Activated naive CD4-positive, alpha-beta T cell treated with anti-CD3 and anti-CD28 coated beads for 36 hours (primary cell): ENCODE measurements around the gene GCHFR. TPM values are rescaled to one million over a fixed set of nuclear protein-coding genes. Genes with fewer than 3 reads are reported as not detected.

Experiments
- CTCF ChIA-PET: fragments of 350-600 bp; sonication (Branson Sonifier 250); formaldehyde crosslinking; loops from one replicate; lab custom pipeline; 2021; ENCODE audit warnings: antibody characterized with exemption; lab: Charles Lee
- DNase-seq: peaks from one replicate; pipeline ENCODE4 v3.0.0-alpha.2; 2020
- H3K27ac Mint-ChIP-seq: one replicate; pipeline ENCODE4 v1.8.0; 2021; ENCODE audit warnings: mild to moderate bottlenecking, mixed read lengths
- H3K27me3 Mint-ChIP-seq: one replicate; pipeline ENCODE4 v1.8.0; 2021; ENCODE audit warnings: low read depth, mixed read lengths
- H3K36me3 Mint-ChIP-seq: one replicate; pipeline ENCODE4 v1.8.0; 2021; ENCODE audit warnings: low read depth, mixed read lengths
- H3K4me1 Mint-ChIP-seq: one replicate; pipeline ENCODE4 v1.8.0; 2021; ENCODE audit warnings: low read depth, mixed read lengths
- H3K4me3 Mint-ChIP-seq: one replicate; pipeline ENCODE4 v1.8.0; 2021; ENCODE audit warnings: mild to moderate bottlenecking, moderate library complexity, mixed read lengths
- H3K9me3 Mint-ChIP-seq: one replicate; pipeline ENCODE4 v1.8.0; 2021; ENCODE audit warnings: mixed read lengths
- intact Hi-C: fragments of 100-400 bp; cut with micrococcal nuclease; formaldehyde crosslinking; loops from one replicate; pipeline ENCODE4 v1.15.1; 2023
- total RNA-seq, 2 experiments: library from RNA; stranded (reverse); gene quantifications; one replicate each; pipeline ENCODE4 v1.2.3, GENCODE V29; 2021

Gene GCHFR
- total RNA-seq, 2 experiments from 2014 or later = 28.1 to 32.7 TPM

DNA sequence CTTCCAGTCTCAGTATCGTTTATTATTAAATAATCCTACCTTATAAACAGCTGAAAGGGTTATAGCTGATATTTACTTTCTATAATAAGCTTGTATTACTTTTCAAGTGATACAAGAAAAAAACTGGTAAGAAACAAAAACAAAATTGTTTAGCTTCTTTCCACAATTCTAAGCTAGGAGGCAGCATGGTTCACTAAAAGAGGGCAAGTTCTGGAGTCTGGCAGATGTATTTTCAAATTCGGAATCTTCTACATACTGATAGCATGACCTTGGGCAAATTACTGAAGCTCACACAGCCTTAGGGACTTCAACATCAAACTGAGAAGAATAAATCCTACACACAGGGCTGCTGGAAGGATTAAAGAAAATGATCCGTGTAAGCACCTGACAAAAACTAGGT, 21.3 kb downstream of the GCHFR start:
- intact Hi-C loops = loop anchor here (5.0 kb wide), 1 partner anchor 88 kb away; the partner anchor contains the start of gene RAD51
- Mint-ChIP-seq H3K27ac (no peak overlapping the region), H3K36me3 (peaks cover 3% of the 10 kb centered on the region)

GRCh38 chr15:40785814-40786213, 21.9 kb downstream of the GCHFR start:
- CTCF ChIA-PET = interaction anchor here (0.6 to 2.1 kb wide), 12 partner anchors 9 to 680 kb away, joined by 3 to 7 read pairs (median 4); partner anchors contain the start of genes C15orf62 and GCHFR
- intact Hi-C loops = loop anchor here (2.0 to 5.0 kb wide), 2 partner anchors 89 to 109 kb away; partner anchors contain the start of genes RAD51 and VPS18
- no peak for DNase-seq
- H3K4me1 Mint-ChIP-seq = peaks cover 32% of the 10 kb centered on the region
- H3K27ac Mint-ChIP-seq = no peak overlapping the region
- no peaks in the 10 kb centered on the region for H3K27me3 Mint-ChIP-seq
- no peaks in the 10 kb centered on the region for H3K9me3 Mint-ChIP-seq
- H3K4me3 Mint-ChIP-seq = no peak overlapping the region
- peaks cover 3% of the 10 kb centered on the region for H3K36me3 Mint-ChIP-seq

More for the DNA sequence above, 21.3 kb downstream of the GCHFR start:
- peaks cover 32% of the 10 kb centered on the region for H3K4me1 Mint-ChIP-seq
- CTCF ChIA-PET = interaction anchor here (0.6 to 2.1 kb wide), 10 partner anchors 9 to 681 kb away, joined by 3 to 7 read pairs (median 4); partner anchors contain the start of genes C15orf62 and GCHFR
- no peak for DNase-seq
- no peaks in the 10 kb centered on the region for H3K27me3 Mint-ChIP-seq
- H3K4me3 Mint-ChIP-seq = no peak overlapping the region
- no peaks in the 10 kb centered on the region for H3K9me3 Mint-ChIP-seq

DNA sequence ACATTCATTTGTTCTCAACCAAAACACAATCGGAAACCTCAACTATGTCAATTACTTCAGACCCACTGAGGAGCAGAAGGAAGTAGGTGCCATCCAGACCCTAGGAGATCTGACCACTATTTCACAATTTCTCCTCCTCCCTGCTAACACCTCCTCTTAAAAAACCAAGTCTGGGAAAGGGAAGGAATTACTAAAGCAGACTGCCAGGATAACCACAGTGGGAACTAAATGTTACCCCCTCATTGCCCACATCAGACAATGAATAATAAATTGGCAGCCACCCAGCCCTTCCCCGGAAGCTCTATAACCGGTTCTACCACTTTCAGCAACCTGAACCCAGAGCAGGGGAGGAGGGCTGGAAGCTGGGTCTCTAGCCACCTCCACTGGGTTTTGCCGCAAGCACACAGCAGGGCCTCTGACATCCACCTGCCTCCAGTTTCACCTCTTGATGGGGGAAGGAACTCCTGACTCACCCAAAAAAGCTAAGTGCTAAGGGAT, 23.5 kb downstream of the GCHFR start:
- CTCF ChIA-PET = interaction anchor here (0.6 to 2.1 kb wide), 7 partner anchors 16 to 107 kb away, joined by 3 to 7 read pairs (median 3); no protein-coding TSS in a partner anchor
- intact Hi-C loops = loop anchor here (1.0 to 5.0 kb wide), 4 partner anchors 20 to 193 kb away; partner anchors contain the start of genes DNAJC17, KNL1, RAD51 and VPS18
- Mint-ChIP-seq H3K9me3 (no peaks in the 10 kb centered on the region), H3K27me3 (no peaks in the 10 kb centered on the region), H3K27ac (peak overlapping the region; percentile 50), H3K4me3 (no peak overlapping the region), H3K4me1 (peaks cover 33% of the 10 kb centered on the region), H3K36me3 (peaks cover 3% of the 10 kb centered on the region)
- DNase-seq = peak; percentile 83

- Mint-ChIP-seq H3K27me3 (no peaks in the 10 kb centered on the region), H3K4me3 (no peak overlapping the region), H3K27ac (peak overlapping the region; percentile 50), H3K36me3 (peaks cover 1% of the 10 kb centered on the region), H3K4me1 (peaks cover 31% of the 10 kb centered on the region), H3K9me3 (no peaks in the 10 kb centered on the region)
- intact Hi-C loops = loop anchor here (1.0 to 5.0 kb wide), 4 partner anchors 19 to 194 kb away; partner anchors contain the start of genes DNAJC17, KNL1, RAD51 and VPS18
- CTCF ChIA-PET = interaction anchor here (0.6 to 1.8 kb wide), 7 partner anchors 16 to 104 kb away, joined by 3 to 5 read pairs (median 3); no protein-coding TSS in a partner anchor
- DNase-seq = no peak
Observed at GRCh38 chr15:40787991-40788390, 24.1 kb downstream of the GCHFR start.

DNA sequence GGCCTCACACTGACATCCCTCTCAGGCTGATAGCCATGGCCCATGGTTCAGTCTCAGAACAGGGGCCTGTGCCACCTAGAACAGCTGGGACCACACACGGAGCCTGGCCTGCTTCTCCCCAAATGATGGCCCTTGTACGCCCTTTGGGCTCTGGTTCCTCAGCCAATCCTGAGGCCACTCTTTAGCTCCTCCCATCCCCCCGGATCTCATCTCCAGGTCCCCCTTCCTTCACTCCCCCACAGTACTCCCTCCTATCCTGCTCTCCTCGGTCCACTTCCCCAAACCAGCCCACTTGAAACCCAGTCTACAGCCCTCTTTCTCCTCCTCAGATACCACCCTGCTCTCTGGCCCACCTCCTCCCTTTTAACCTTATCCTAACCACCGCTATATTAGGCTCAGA, 25.3 kb downstream of the GCHFR start:
- Mint-ChIP-seq H3K4me1 (peaks cover 40% of the 10 kb centered on the region), H3K27ac (no peak overlapping the region), H3K4me3 (no peak overlapping the region), H3K9me3 (no peaks in the 10 kb centered on the region), H3K27me3 (no peaks in the 10 kb centered on the region), H3K36me3 (peaks cover 1% of the 10 kb centered on the region)
- CTCF ChIA-PET = interaction anchor here (1.8 kb wide), 1 partner anchor 69 kb away, joined by 5 read pairs; no protein-coding TSS in a partner anchor
- no peak for DNase-seq
- intact Hi-C loops = loop anchor here (5.0 kb wide), 1 partner anchor 92 kb away; the partner anchor contains the start of gene RAD51

DNA sequence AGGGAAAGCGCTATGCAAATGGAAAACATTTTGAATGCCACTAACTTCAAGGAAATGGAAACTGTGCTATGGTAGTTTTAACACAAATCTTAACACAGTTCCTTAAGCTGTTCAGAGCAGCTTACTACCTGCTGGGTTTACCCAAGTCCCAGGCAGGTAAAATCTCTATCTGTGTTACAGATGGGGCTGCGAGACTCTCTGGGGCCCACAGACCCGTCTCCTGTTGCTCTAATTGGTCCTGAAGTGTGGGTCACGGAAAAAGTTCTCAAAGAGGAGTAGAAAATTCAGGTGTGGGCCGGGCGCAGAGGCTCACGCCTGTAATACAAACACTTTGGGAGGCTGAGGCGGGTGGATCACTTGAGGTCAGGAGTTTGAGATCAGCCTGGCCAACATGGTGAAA, 26.1 kb downstream of the GCHFR start:
- Mint-ChIP-seq H3K27ac (no peak overlapping the region), H3K4me1 (peaks cover 40% of the 10 kb centered on the region), H3K36me3 (peaks cover 1% of the 10 kb centered on the region), H3K4me3 (no peak overlapping the region), H3K9me3 (no peaks in the 10 kb centered on the region), H3K27me3 (no peaks in the 10 kb centered on the region)
- DNase-seq = no peak
- CTCF ChIA-PET = interaction anchor here (0.8 kb wide), 1 partner anchor 23 kb away, joined by 3 read pairs; no protein-coding TSS in a partner anchor
- intact Hi-C loops = loop anchor here (5.0 kb wide), 1 partner anchor 93 kb away; the partner anchor contains the start of gene RAD51

- Mint-ChIP-seq H3K4me1 (peaks cover 43% of the 10 kb centered on the region), H3K36me3 (peaks cover 1% of the 10 kb centered on the region), H3K27ac (no peak overlapping the region), H3K27me3 (no peaks in the 10 kb centered on the region), H3K9me3 (no peaks in the 10 kb centered on the region), H3K4me3 (no peak overlapping the region)
- intact Hi-C loops = no loop called here
- CTCF ChIA-PET = interaction anchor here (0.8 to 1.3 kb wide), 2 partner anchors 9 to 24 kb away, joined by 3 to 7 read pairs; no protein-coding TSS in a partner anchor
- no peak for DNase-seq
Observed at GRCh38 chr15:40790718-40791117, 26.9 kb downstream of the GCHFR start.

DNA sequence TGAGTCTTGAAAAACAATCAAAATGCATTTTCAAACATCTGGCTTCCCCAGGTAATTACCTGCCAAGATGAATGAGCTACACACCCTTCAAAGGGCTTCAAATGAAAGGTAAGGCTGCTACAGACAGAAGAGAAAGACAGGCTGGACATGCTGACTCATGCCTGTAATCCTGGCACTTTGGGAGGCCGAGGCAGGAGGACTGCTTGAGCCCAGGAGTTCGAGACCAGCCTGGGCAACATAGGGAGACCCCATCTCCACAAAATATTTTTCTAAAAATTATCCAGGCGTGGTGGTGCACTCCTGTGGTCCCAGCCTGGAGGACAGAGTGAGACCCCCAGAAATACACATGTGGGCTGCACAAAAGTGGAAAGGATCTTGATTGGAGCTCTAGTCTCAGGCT, 28.5 kb downstream of the GCHFR start:
- no peak overlapping the region for H3K27ac Mint-ChIP-seq
- no peaks in the 10 kb centered on the region for H3K9me3 Mint-ChIP-seq
- H3K4me3 Mint-ChIP-seq = no peak overlapping the region
- no peak for DNase-seq
- intact Hi-C loops = no loop called here
- CTCF ChIA-PET = interaction anchor here (0.6 kb wide), 1 partner anchor 475 kb away, joined by 3 read pairs; no protein-coding TSS in a partner anchor
- peaks cover 33% of the 10 kb centered on the region for H3K4me1 Mint-ChIP-seq
- no peaks in the 10 kb centered on the region for H3K27me3 Mint-ChIP-seq
- peaks cover 1% of the 10 kb centered on the region for H3K36me3 Mint-ChIP-seq

DNA sequence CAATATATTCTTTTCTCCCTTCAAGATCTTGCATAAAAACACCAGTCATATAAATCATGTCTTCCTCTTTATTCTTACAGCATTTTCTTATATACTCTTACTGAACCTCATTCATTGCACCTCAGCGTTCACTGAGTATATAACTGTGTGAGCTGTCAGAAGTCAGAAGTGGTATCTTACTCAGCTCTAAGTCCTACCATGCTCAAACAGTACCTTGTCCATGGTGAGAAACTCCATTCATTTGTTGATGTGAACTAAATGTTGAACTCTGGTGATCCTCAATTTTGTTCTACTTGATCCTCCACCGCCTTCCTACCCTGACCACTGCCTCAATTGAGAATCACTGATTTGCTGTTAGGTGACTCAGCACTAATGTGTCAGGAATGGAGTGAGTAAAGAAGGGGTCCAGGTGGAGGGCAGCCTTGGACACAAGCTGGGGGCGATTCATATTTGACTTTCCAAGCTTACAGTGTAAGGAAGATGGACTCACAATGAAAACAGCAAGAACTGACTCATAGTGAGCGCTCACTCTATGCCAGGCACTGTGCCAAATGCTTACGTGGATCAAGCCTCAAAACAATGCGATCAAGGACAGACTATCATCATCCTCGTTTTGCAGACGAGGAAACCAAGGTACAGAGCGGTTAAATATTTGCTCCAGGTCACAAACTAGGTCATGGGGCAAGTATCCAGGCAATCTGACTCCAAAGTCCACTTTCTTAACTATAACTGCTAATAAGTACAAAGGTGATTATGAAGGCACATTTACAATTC, 29.5 kb downstream of the GCHFR start:
- Mint-ChIP-seq H3K4me3 (no peak overlapping the region), H3K27me3 (no peaks in the 10 kb centered on the region), H3K27ac (no peak overlapping the region), H3K36me3 (peaks cover 9% of the 10 kb centered on the region), H3K4me1 (peaks cover 32% of the 10 kb centered on the region), H3K9me3 (no peaks in the 10 kb centered on the region)
- intact Hi-C loops = no loop called here
- CTCF ChIA-PET = interaction anchor here (0.6 to 1.0 kb wide), 3 partner anchors 13 to 474 kb away, joined by 3 read pairs; no protein-coding TSS in a partner anchor
- DNase-seq = peak; percentile 52

- Mint-ChIP-seq H3K9me3 (no peaks in the 10 kb centered on the region), H3K4me1 (peaks cover 39% of the 10 kb centered on the region), H3K4me3 (no peak overlapping the region), H3K27ac (no peak overlapping the region), H3K27me3 (no peaks in the 10 kb centered on the region), H3K36me3 (peaks cover 15% of the 10 kb centered on the region)
- CTCF ChIA-PET = no interaction called here
- intact Hi-C loops = no loop called here
- DNase-seq = no peak
Observed at GRCh38 chr15:40796041-40796440, 32.2 kb downstream of the GCHFR start.

- CTCF ChIA-PET = interaction anchor here (1.1 kb wide), 2 partner anchors 10 to 14 kb away, joined by 3 read pairs; no protein-coding TSS in a partner anchor
- Mint-ChIP-seq H3K36me3 (peaks cover 17% of the 10 kb centered on the region), H3K4me1 (peaks cover 41% of the 10 kb centered on the region), H3K27me3 (no peaks in the 10 kb centered on the region), H3K27ac (no peak overlapping the region), H3K9me3 (no peaks in the 10 kb centered on the region), H3K4me3 (no peak overlapping the region)
- intact Hi-C loops = no loop called here
- no peak for DNase-seq
Observed at GRCh38 chr15:40796512-40796911, 32.6 kb downstream of the GCHFR start.

- CTCF ChIA-PET = interaction anchor here (0.6 kb wide), 1 partner anchor 22 kb away, joined by 4 read pairs; no protein-coding TSS in a partner anchor
- H3K4me3 Mint-ChIP-seq = no peak overlapping the region
- intact Hi-C loops = no loop called here
- DNase-seq = no peak
- no peaks in the 10 kb centered on the region for H3K9me3 Mint-ChIP-seq
- H3K27ac Mint-ChIP-seq = no peak overlapping the region
- peaks cover 24% of the 10 kb centered on the region for H3K36me3 Mint-ChIP-seq
- peaks cover 42% of the 10 kb centered on the region for H3K4me1 Mint-ChIP-seq
- no peaks in the 10 kb centered on the region for H3K27me3 Mint-ChIP-seq
Observed at GRCh38 chr15:40799523-40799922, 35.7 kb downstream of the GCHFR start.
